HepG2 (cell line): ENCODE results near the gene ZNF48. TPM values are rescaled to one million over a fixed set of nuclear protein-coding genes. Genes with fewer than 3 reads are reported as not detected.

Experiments used
- HNRNPL ChIP-seq: fragments of 200-400 bp; formaldehyde crosslinking; IDR thresholded peaks from 2 replicates; pipeline ENCODE4 v1.6.1; 2017; ENCODE audit warnings: mild to moderate bottlenecking, low read depth, low read length
- MTF1 ChIP-seq: sonication (generic); formaldehyde crosslinking; IDR thresholded peaks from 2 replicates; pipeline ENCODE4 v1.5.0; 2020; ENCODE audit warnings: missing genetic modification reagents
- MYC ChIP-seq: sonication (generic); formaldehyde crosslinking; IDR thresholded peaks from 2 replicates; pipeline ENCODE4 v1.9.0; 2021; ENCODE audit warnings: missing genetic modification reagents, borderline replicate concordance
- REPIN1 ChIP-seq: sonication (generic); formaldehyde crosslinking; IDR thresholded peaks from 2 replicates; pipeline ENCODE4 v1.8.0; 2022; ENCODE audit warnings: missing genetic modification reagents, low read depth, mild to moderate bottlenecking, borderline replicate concordance
- REXO4 ChIP-seq: sonication (generic); formaldehyde crosslinking; IDR thresholded peaks from 2 replicates; pipeline ENCODE4 v1.8.0; 2022; ENCODE audit warnings: missing genetic modification reagents, mild to moderate bottlenecking, borderline replicate concordance
- RORA ChIP-seq: sonication (generic); formaldehyde crosslinking; IDR thresholded peaks from 2 replicates; pipeline ENCODE4 v1.5.0; 2020; ENCODE audit warnings: mild to moderate bottlenecking, missing genetic modification reagents, moderate library complexity
- SMYD3 ChIP-seq: sonication (generic); formaldehyde crosslinking; IDR thresholded peaks from 2 replicates; pipeline ENCODE4 v1.8.1; 2023; ENCODE audit warnings: mild to moderate bottlenecking, missing genetic modification reagents
- TBX2 ChIP-seq: sonication (generic); formaldehyde crosslinking; IDR thresholded peaks from 2 replicates; pipeline ENCODE4 v1.5.0; 2020; ENCODE audit warnings: missing genetic modification reagents, mild to moderate bottlenecking, borderline replicate concordance
- ZBTB38 ChIP-seq: sonication (generic); formaldehyde crosslinking; IDR thresholded peaks from 2 replicates; pipeline ENCODE4 v1.5.1; 2020; ENCODE audit warnings: mild to moderate bottlenecking, missing genetic modification reagents
- ZNF546 ChIP-seq: sonication (generic); formaldehyde crosslinking; conservative IDR thresholded peaks from 2 replicates; pipeline ENCODE4 v1.8.1; 2023; ENCODE audit warnings: mild to moderate bottlenecking, missing genetic modification reagents
- ZNF616 ChIP-seq: sonication (generic); formaldehyde crosslinking; IDR thresholded peaks from 2 replicates; pipeline ENCODE4 v1.5.0; 2020; ENCODE audit warnings: low read depth, mild to moderate bottlenecking, missing genetic modification reagents
- polyA plus RNA-seq, 8 experiments: library from polyadenylated mRNA; depleted of rRNA in 3 of 8; stranded (reverse) in 7 of 8; unstranded in 1 of 8; fragments of >200 nt; fragmentation: Illumina TruSeq in 4 of 8; extraction: Trizol in 4 of 8; gene quantifications; 2 replicates each; pipeline versions ENCODE4 v1.2.1 to v1.2.3, GENCODE V29; 2011 to 2016; ENCODE audit warnings: low read depth in 4 of 8, missing spikeins in 1 of 8, mixed read lengths in 1 of 8; ENCODE audit not compliant: insufficient read depth in 1 of 8
- total RNA-seq, 5 experiments: library from RNA; depleted of rRNA; stranded (reverse); fragments of >200 nt; fragmentation: Illumina TruSeq; extraction: Trizol; gene quantifications; 2 replicates each; pipeline ENCODE4 v1.2.3, GENCODE V29; 2016; ENCODE audit warnings: low read depth in 1 of 5
- TF ChIP-seq, protein P1 (sequence below), 2 experiments: fragments of 450-650 bp in 1 of 2; sonication (generic) in 1 of 2; formaldehyde crosslinking in 1 of 2; IDR thresholded peaks; 2 replicates each; pipeline versions ENCODE4 v1.6.1 to v1.8.0; 2016 to 2022; ENCODE audit warnings: antibody characterized with exemption in 1 of 2, mild to moderate bottlenecking in 1 of 2, missing genetic modification reagents in 1 of 2
- TF ChIP-seq, protein P2 (sequence below): sonication (generic); formaldehyde crosslinking; IDR thresholded peaks from 2 replicates; pipeline ENCODE4 v1.4.0; 2020; ENCODE audit warnings: missing genetic modification reagents
- TF ChIP-seq, protein P3 (sequence below): sonication (generic); formaldehyde crosslinking; IDR thresholded peaks from 2 replicates; pipeline ENCODE4 v1.8.0; 2022; ENCODE audit warnings: mild to moderate bottlenecking, missing genetic modification reagents, borderline replicate concordance
- TF ChIP-seq, protein P4 (sequence below): sonication (generic); formaldehyde crosslinking; conservative IDR thresholded peaks from 2 replicates; pipeline ENCODE4 v1.4.0; 2020; ENCODE audit warnings: missing genetic modification reagents

The ZNF48 gene
- total and polyA plus RNA-seq, 2 of the 13 experiments (the other 11 are each of a cell fraction or from before 2014, with no cell fraction given): 9.9 to 12.3 TPM

DNA sequence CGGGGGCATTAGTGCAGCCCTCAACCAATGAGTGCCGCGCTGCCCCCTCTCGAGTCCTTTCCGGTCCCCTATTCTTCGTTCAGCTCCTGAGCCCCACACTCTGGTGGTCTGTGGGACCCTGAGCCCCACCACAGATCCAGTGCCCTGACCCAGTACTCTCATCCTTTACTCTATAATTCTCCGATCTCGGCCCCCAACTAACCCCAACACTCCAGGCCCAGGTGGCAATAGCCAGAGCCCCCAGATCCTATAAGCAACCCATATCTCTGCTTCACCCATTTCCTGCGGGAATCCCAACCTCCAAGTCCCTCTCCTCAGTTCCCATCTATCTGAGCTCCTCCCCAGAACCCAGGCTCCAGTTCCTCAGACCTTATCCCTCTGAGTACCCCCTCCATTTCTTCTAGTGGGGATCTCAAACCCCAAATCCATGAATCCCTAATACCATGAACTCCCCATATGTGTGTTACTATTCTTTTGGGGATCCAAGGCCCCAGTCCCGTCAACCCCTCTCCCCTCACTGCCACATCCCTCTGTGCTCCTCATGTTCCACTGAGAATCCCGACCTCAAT, 23.9 kb upstream of the ZNF48 start (continued):
- TF ChIP-seq, protein P1, sequence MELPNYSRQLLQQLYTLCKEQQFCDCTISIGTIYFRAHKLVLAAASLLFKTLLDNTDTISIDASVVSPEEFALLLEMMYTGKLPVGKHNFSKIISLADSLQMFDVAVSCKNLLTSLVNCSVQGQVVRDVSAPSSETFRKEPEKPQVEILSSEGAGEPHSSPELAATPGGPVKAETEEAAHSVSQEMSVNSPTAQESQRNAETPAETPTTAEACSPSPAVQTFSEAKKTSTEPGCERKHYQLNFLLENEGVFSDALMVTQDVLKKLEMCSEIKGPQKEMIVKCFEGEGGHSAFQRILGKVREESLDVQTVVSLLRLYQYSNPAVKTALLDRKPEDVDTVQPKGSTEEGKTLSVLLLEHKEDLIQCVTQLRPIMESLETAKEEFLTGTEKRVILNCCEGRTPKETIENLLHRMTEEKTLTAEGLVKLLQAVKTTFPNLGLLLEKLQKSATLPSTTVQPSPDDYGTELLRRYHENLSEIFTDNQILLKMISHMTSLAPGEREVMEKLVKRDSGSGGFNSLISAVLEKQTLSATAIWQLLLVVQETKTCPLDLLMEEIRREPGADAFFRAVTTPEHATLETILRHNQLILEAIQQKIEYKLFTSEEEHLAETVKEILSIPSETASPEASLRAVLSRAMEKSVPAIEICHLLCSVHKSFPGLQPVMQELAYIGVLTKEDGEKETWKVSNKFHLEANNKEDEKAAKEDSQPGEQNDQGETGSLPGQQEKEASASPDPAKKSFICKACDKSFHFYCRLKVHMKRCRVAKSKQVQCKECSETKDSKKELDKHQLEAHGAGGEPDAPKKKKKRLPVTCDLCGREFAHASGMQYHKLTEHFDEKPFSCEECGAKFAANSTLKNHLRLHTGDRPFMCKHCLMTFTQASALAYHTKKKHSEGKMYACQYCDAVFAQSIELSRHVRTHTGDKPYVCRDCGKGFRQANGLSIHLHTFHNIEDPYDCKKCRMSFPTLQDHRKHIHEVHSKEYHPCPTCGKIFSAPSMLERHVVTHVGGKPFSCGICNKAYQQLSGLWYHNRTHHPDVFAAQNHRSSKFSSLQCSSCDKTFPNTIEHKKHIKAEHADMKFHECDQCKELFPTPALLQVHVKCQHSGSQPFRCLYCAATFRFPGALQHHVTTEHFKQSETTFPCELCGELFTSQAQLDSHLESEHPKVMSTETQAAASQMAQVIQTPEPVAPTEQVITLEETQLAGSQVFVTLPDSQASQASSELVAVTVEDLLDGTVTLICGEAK (IDR thresholded peaks at IDR 0.05): no peak
- TF ChIP-seq, protein P1 (CRISPR knock-in tag; IDR thresholded peaks at IDR 0.05): 0 out of 2 replicates have a peak, but pooled peaks have one; percentile 26
- TF ChIP-seq HNRNPL (no peak), SMYD3 (CRISPR knock-in tag) (no peak), ZBTB38 (CRISPR knock-in tag) (no peak), REPIN1 (CRISPR knock-in tag) (no peak), MYC (CRISPR knock-in tag) (no peak), ZNF546 (CRISPR knock-in tag) (0 out of 2 replicates have a peak, but pooled peaks have one; percentile 38), ZNF616 (CRISPR knock-in tag) (no peak), TBX2 (CRISPR knock-in tag) (peak; percentile 53), MTF1 (CRISPR knock-in tag) (no peak), RORA (no peak), REXO4 (CRISPR knock-in tag) (no peak)
- TF ChIP-seq, protein P2, sequence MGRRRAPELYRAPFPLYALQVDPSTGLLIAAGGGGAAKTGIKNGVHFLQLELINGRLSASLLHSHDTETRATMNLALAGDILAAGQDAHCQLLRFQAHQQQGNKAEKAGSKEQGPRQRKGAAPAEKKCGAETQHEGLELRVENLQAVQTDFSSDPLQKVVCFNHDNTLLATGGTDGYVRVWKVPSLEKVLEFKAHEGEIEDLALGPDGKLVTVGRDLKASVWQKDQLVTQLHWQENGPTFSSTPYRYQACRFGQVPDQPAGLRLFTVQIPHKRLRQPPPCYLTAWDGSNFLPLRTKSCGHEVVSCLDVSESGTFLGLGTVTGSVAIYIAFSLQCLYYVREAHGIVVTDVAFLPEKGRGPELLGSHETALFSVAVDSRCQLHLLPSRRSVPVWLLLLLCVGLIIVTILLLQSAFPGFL (CRISPR knock-in tag): no peak
- TF ChIP-seq, protein P3, sequence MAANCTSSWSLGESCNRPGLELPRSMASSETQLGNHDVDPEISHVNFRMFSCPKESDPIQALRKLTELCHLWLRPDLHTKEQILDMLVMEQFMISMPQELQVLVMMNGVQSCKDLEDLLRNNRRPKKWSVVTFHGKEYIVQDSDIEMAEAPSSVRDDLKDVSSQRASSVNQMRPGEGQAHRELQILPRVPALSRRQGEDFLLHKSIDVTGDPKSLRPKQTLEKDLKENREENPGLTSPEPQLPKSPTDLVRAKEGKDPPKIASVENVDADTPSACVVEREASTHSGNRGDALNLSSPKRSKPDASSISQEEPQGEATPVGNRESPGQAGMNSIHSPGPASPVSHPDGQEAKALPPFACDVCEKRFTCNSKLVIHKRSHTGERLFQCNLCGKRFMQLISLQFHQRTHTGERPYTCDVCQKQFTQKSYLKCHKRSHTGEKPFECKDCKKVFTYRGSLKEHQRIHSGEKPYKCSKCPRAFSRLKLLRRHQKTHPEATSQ (CRISPR knock-in tag): no peak
- TF ChIP-seq, protein P4, sequence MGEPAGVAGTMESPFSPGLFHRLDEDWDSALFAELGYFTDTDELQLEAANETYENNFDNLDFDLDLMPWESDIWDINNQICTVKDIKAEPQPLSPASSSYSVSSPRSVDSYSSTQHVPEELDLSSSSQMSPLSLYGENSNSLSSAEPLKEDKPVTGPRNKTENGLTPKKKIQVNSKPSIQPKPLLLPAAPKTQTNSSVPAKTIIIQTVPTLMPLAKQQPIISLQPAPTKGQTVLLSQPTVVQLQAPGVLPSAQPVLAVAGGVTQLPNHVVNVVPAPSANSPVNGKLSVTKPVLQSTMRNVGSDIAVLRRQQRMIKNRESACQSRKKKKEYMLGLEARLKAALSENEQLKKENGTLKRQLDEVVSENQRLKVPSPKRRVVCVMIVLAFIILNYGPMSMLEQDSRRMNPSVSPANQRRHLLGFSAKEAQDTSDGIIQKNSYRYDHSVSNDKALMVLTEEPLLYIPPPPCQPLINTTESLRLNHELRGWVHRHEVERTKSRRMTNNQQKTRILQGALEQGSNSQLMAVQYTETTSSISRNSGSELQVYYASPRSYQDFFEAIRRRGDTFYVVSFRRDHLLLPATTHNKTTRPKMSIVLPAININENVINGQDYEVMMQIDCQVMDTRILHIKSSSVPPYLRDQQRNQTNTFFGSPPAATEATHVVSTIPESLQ (CRISPR knock-in tag): no peak
